ENCODE data around the gene LFNG. TPM values are rescaled to one million over a fixed set of nuclear protein-coding genes. Genes with fewer than 3 reads are reported as not detected.

LFNG gene
- total RNA-seq, 1 experiment from 2014 or later, result 0.19 TPM

- no peaks in the 10 kb centered on the region for H3K9me2 ChIP-seq (replicated peaks; ENCODE audit: insufficient read depth, low read length)
- H3K79me2 ChIP-seq (ENCODE audit: low read length), result no peaks in the 10 kb centered on the region
- H3K27me3 ChIP-seq (ENCODE audit: low read length), result no peaks in the 10 kb centered on the region
- no peak overlapping the region for H3K27ac ChIP-seq (ENCODE audit: low read length)
- H3K4me2 ChIP-seq (ENCODE audit: low read depth, low read length, poor library complexity, severe bottlenecking), result no peak overlapping the region
- H3K9me3 ChIP-seq (ENCODE audit: low read length), result no peaks in the 10 kb centered on the region
- peaks cover 12% of the 10 kb centered on the region for H3K4me1 ChIP-seq (ENCODE audit: low read length)
- no peaks in the 10 kb centered on the region for H4K20me1 ChIP-seq (ENCODE audit: insufficient read depth, low read depth, low read length)
- H3K36me3 ChIP-seq (ENCODE audit: insufficient read depth, low read length), result no peaks in the 10 kb centered on the region
- no peak overlapping the region for H2AFZ ChIP-seq (ENCODE audit: low read length)
- DNase-seq, result no peak
- no peak overlapping the region for H3K9ac ChIP-seq (ENCODE audit: low read length)
- H3K4me3 ChIP-seq (ENCODE audit: low read length), result no peak overlapping the region
These were observed 10.2 kb upstream of the LFNG start for GRCh38 chr7:2509298-2509906.

GRCh38 chr7:2510130-2510776 lies 9.3 kb upstream of the LFNG start:
- no peaks in the 10 kb centered on the region for H3K9me3 ChIP-seq (ENCODE audit: low read length)
- no peaks in the 10 kb centered on the region for H3K36me3 ChIP-seq (ENCODE audit: insufficient read depth, low read length)
- H4K20me1 ChIP-seq (ENCODE audit: insufficient read depth, low read depth, low read length), result no peaks in the 10 kb centered on the region
- DNase-seq, result no peak
- no peak overlapping the region for H3K9ac ChIP-seq (ENCODE audit: low read length)
- H3K4me1 ChIP-seq (ENCODE audit: low read length), result peaks cover 12% of the 10 kb centered on the region
- H3K4me2 ChIP-seq (ENCODE audit: low read depth, low read length, poor library complexity, severe bottlenecking), result no peak overlapping the region
- H3K27me3 ChIP-seq (ENCODE audit: low read length), result no peaks in the 10 kb centered on the region
- H3K27ac ChIP-seq (ENCODE audit: low read length), result no peak overlapping the region
- H3K4me3 ChIP-seq (ENCODE audit: low read length), result no peak overlapping the region
- no peaks in the 10 kb centered on the region for H3K9me2 ChIP-seq (replicated peaks; ENCODE audit: insufficient read depth, low read length)
- no peak overlapping the region for H2AFZ ChIP-seq (ENCODE audit: low read length)
- no peaks in the 10 kb centered on the region for H3K79me2 ChIP-seq (ENCODE audit: low read length)

- no peaks in the 10 kb centered on the region for H4K20me1 ChIP-seq (ENCODE audit: insufficient read depth, low read depth, low read length)
- H3K27ac ChIP-seq (ENCODE audit: low read length), result no peak overlapping the region
- peak; percentile 63 for DNase-seq
- H3K4me1 ChIP-seq (ENCODE audit: low read length), result peaks cover 12% of the 10 kb centered on the region
- H3K79me2 ChIP-seq (ENCODE audit: low read length), result no peaks in the 10 kb centered on the region
- no peaks in the 10 kb centered on the region for H3K27me3 ChIP-seq (ENCODE audit: low read length)
- H3K9me2 ChIP-seq (replicated peaks; ENCODE audit: insufficient read depth, low read length), result no peaks in the 10 kb centered on the region
- peak overlapping the region; percentile 49 for H3K4me2 ChIP-seq (ENCODE audit: low read depth, low read length, poor library complexity, severe bottlenecking)
- peak overlapping the region; percentile 47 for H3K9ac ChIP-seq (ENCODE audit: low read length)
- H3K9me3 ChIP-seq (ENCODE audit: low read length), result no peaks in the 10 kb centered on the region
- peak overlapping the region; percentile 40; the same call in 1 of the 2 replicates for H3K4me3 ChIP-seq (ENCODE audit: low read length)
- no peaks in the 10 kb centered on the region for H3K36me3 ChIP-seq (ENCODE audit: insufficient read depth, low read length)
- peak overlapping the region; percentile 99 for H2AFZ ChIP-seq (ENCODE audit: low read length)
These were observed 8.4 kb upstream of the LFNG start for GRCh38 chr7:2510909-2511768.

GRCh38 chr7:2511769-2512168 lies 7.8 kb upstream of the LFNG start:
- no peaks in the 10 kb centered on the region for H3K9me3 ChIP-seq (ENCODE audit: low read length)
- no peak for DNase-seq
- H3K27ac ChIP-seq (ENCODE audit: low read length), result no peak overlapping the region
- H3K27me3 ChIP-seq (ENCODE audit: low read length), result no peaks in the 10 kb centered on the region
- no peaks in the 10 kb centered on the region for H3K36me3 ChIP-seq (ENCODE audit: insufficient read depth, low read length)
- H3K4me3 ChIP-seq (ENCODE audit: low read length), result peak overlapping the region; percentile 40; the same call in 1 of the 2 replicates
- no peak overlapping the region for H2AFZ ChIP-seq (ENCODE audit: low read length)
- H3K79me2 ChIP-seq (ENCODE audit: low read length), result no peaks in the 10 kb centered on the region
- peak overlapping the region; percentile 49 for H3K4me2 ChIP-seq (ENCODE audit: low read depth, low read length, poor library complexity, severe bottlenecking)
- H3K9me2 ChIP-seq (replicated peaks; ENCODE audit: insufficient read depth, low read length), result no peaks in the 10 kb centered on the region
- H3K4me1 ChIP-seq (ENCODE audit: low read length), result peaks cover 12% of the 10 kb centered on the region
- H4K20me1 ChIP-seq (ENCODE audit: insufficient read depth, low read depth, low read length), result no peaks in the 10 kb centered on the region
- H3K9ac ChIP-seq (ENCODE audit: low read length), result 0 out of 2 replicates have a peak overlapping the region, but pooled peaks have one; percentile 47

GRCh38 chr7:2512179-2512661 lies 7.4 kb upstream of the LFNG start:
- H3K4me1 ChIP-seq (ENCODE audit: low read length), result peaks cover 12% of the 10 kb centered on the region
- no peak overlapping the region for H3K4me2 ChIP-seq (ENCODE audit: low read depth, low read length, poor library complexity, severe bottlenecking)
- H3K9me3 ChIP-seq (ENCODE audit: low read length), result no peaks in the 10 kb centered on the region
- no peaks in the 10 kb centered on the region for H3K27me3 ChIP-seq (ENCODE audit: low read length)
- no peak overlapping the region for H2AFZ ChIP-seq (ENCODE audit: low read length)
- DNase-seq, result no peak
- H3K79me2 ChIP-seq (ENCODE audit: low read length), result no peaks in the 10 kb centered on the region
- no peak overlapping the region for H3K4me3 ChIP-seq (ENCODE audit: low read length)
- H3K9ac ChIP-seq (ENCODE audit: low read length), result no peak overlapping the region
- no peaks in the 10 kb centered on the region for H3K36me3 ChIP-seq (ENCODE audit: insufficient read depth, low read length)
- no peaks in the 10 kb centered on the region for H4K20me1 ChIP-seq (ENCODE audit: insufficient read depth, low read depth, low read length)
- H3K27ac ChIP-seq (ENCODE audit: low read length), result no peak overlapping the region
- no peaks in the 10 kb centered on the region for H3K9me2 ChIP-seq (replicated peaks; ENCODE audit: insufficient read depth, low read length)

- Histone ChIP-seq H4K20me1 (ENCODE audit: insufficient read depth, low read depth, low read length) (no peaks in the 10 kb centered on the region), H3K27ac (ENCODE audit: low read length) (no peak overlapping the region), H3K9me2 (replicated peaks; ENCODE audit: insufficient read depth, low read length) (no peaks in the 10 kb centered on the region), H3K27me3 (ENCODE audit: low read length) (no peaks in the 10 kb centered on the region), H3K79me2 (ENCODE audit: low read length) (no peaks in the 10 kb centered on the region), H3K4me3 (ENCODE audit: low read length) (no peak overlapping the region), H3K36me3 (ENCODE audit: insufficient read depth, low read length) (no peaks in the 10 kb centered on the region), H3K9ac (ENCODE audit: low read length) (no peak overlapping the region), H3K9me3 (ENCODE audit: low read length) (no peaks in the 10 kb centered on the region), H3K4me2 (ENCODE audit: low read depth, low read length, poor library complexity, severe bottlenecking) (no peak overlapping the region), H2AFZ (ENCODE audit: low read length) (no peak overlapping the region), H3K4me1 (ENCODE audit: low read length) (peaks cover 12% of the 10 kb centered on the region)
- DNase-seq, result no peak
These were observed 6.9 kb upstream of the LFNG start for GRCh38 chr7:2512713-2513112.

GRCh38 chr7:2513702-2514101 lies 5.9 kb upstream of the LFNG start:
- Histone ChIP-seq H4K20me1 (ENCODE audit: insufficient read depth, low read depth, low read length) (no peaks in the 10 kb centered on the region), H3K9me2 (replicated peaks; ENCODE audit: insufficient read depth, low read length) (no peaks in the 10 kb centered on the region), H3K36me3 (ENCODE audit: insufficient read depth, low read length) (no peaks in the 10 kb centered on the region), H3K27ac (ENCODE audit: low read length) (no peak overlapping the region), H3K4me3 (ENCODE audit: low read length) (no peak overlapping the region), H3K4me1 (ENCODE audit: low read length) (peaks cover 16% of the 10 kb centered on the region), H3K9ac (ENCODE audit: low read length) (no peak overlapping the region), H3K27me3 (ENCODE audit: low read length) (no peaks in the 10 kb centered on the region), H3K4me2 (ENCODE audit: low read depth, low read length, poor library complexity, severe bottlenecking) (no peak overlapping the region), H3K79me2 (ENCODE audit: low read length) (no peaks in the 10 kb centered on the region), H2AFZ (ENCODE audit: low read length) (no peak overlapping the region), H3K9me3 (ENCODE audit: low read length) (no peaks in the 10 kb centered on the region)
- DNase-seq, result no peak
